GM12878 (cell line): ENCODE measurements around the gene ABCB9. TPM values are rescaled to one million over a fixed set of nuclear protein-coding genes. Genes with fewer than 3 reads are reported as not detected.

Experiments
- ATAC-seq: fragments of 200-7000 bp; cut with Tn5 transposase; 3 replicates; pipeline ENCODE4 v1.9.1; 2020; ENCODE audit warnings: mild to moderate bottlenecking, moderate library complexity
- BruUV-seq: library from RNA; stranded (reverse); fragments of 400-500 nt; replicated peaks from 2 replicates; lab custom pipeline; 2021; lab: Mats Ljungman, UMichigan
- CTCF ChIA-PET: fragments of 300-600 bp; sonication (Branson Sonifier 250); formaldehyde crosslinking; extraction: SDS; loops from one replicate; lab custom pipeline; 2021; ENCODE audit warnings: inconsistent platforms; lab: Yijun Ruan, JAX
- POLR2A ChIA-PET: fragments of 350-600 bp; formaldehyde crosslinking; extraction: SDS; loops from one replicate; lab custom pipeline; 2021; ENCODE audit warnings: inconsistent platforms; lab: Charles Lee
- RAD21 ChIA-PET: fragments of 300-600 bp; sonication (Branson Sonifier 250); formaldehyde crosslinking; loops from one replicate; lab custom pipeline; 2023; ENCODE audit warnings: antibody characterized with exemption; ENCODE audit not compliant: unreplicated experiment; lab: Charles Lee
- SMC1A ChIA-PET: fragments of 300-600 bp; sonication (Branson Sonifier 250); formaldehyde crosslinking; loops from one replicate; lab custom pipeline; 2023; ENCODE audit not compliant: unreplicated experiment, uncharacterized antibody; lab: Charles Lee
- DNase-seq: peaks from one replicate; pipeline ENCODE4 v3.0.0-alpha.2; 2011; ENCODE audit warnings: low read depth, low spot score
- FAIRE-seq: peaks from 3 replicates; lab custom pipeline; 2011; peaks lifted over from hg19 to GRCh38; lab: Jason Lieb, UNC
- H2AFZ ChIP-seq: 2 replicates; pipeline ENCODE4 v1.6.0; 2011; ENCODE audit warnings: low read depth, low read length, control low read depth; ENCODE audit not compliant: control insufficient read depth
- H3K27ac ChIP-seq: 2 replicates; pipeline ENCODE4 v1.5.1; 2011; ENCODE audit warnings: control low read depth; ENCODE audit not compliant: control insufficient read depth, insufficient read depth
- H3K27me3 ChIP-seq, 2 experiments: replicated peaks in 1 of 2; 2 replicates each; pipeline versions ENCODE4 v1.6.0 to v1.6.1; 2011; ENCODE audit warnings: low read length in 1 of 2; ENCODE audit not compliant: control insufficient read depth in 2 of 2, insufficient read depth in 2 of 2
- H3K36me3 ChIP-seq, 2 experiments: 2 replicates each; pipeline ENCODE4 v1.5.1; 2011; ENCODE audit warnings: low read length in 1 of 2; ENCODE audit not compliant: control insufficient read depth in 2 of 2, insufficient read depth in 2 of 2
- H3K4me1 ChIP-seq: 2 replicates; pipeline ENCODE4 v1.6.1; 2011; ENCODE audit warnings: mild to moderate bottlenecking, low read length, moderate library complexity, mixed read lengths; ENCODE audit not compliant: control insufficient read depth, insufficient read depth
- H3K4me2 ChIP-seq: 2 replicates; pipeline ENCODE4 v1.6.0; 2011; ENCODE audit warnings: control low read depth; ENCODE audit not compliant: control insufficient read depth, insufficient read depth
- H3K4me3 ChIP-seq: fragments of 200-600 bp; sonication (generic); 2 replicates; pipeline ENCODE4 v1.5.1; 2016
- H3K79me2 ChIP-seq: 2 replicates; pipeline ENCODE4 v1.6.0; 2011; ENCODE audit warnings: low read length; ENCODE audit not compliant: control insufficient read depth, insufficient read depth
- H3K9ac ChIP-seq: 2 replicates; pipeline ENCODE4 v1.8.0; 2011; ENCODE audit warnings: low read length, control low read depth, mixed read lengths; ENCODE audit not compliant: control insufficient read depth, insufficient read depth
- H3K9me3 ChIP-seq: replicated peaks from 3 replicates; pipeline ENCODE4 v1.5.1; 2011; ENCODE audit warnings: mild to moderate bottlenecking, low read length; ENCODE audit not compliant: control insufficient read depth, insufficient read depth
- H4K20me1 ChIP-seq: 2 replicates; pipeline ENCODE4 v1.6.0; 2011; ENCODE audit not compliant: control insufficient read depth, insufficient read depth
- FOXK2 ChIP-seq: fragments of 450-650 bp; IDR thresholded peaks from 2 replicates; pipeline ENCODE4 v1.6.1; 2017; ENCODE audit warnings: mild to moderate bottlenecking, moderate library complexity
- HCFC1 ChIP-seq: fragments of 150-350 bp; IDR thresholded peaks from 2 replicates; pipeline ENCODE4 v1.6.1; 2014; ENCODE audit warnings: low read length
- IRF3 ChIP-seq: fragments of 450-650 bp; IDR thresholded peaks from 2 replicates; pipeline ENCODE4 v1.6.1; 2014; ENCODE audit warnings: mild to moderate bottlenecking
- JUNB ChIP-seq: IDR thresholded peaks from 2 replicates; pipeline ENCODE4 v1.6.1; 2016; ENCODE audit warnings: antibody characterized with exemption, mild to moderate bottlenecking
- JUND ChIP-seq: IDR thresholded peaks from 2 replicates; pipeline ENCODE4 v1.6.1; 2012; ENCODE audit warnings: low read depth, mild to moderate bottlenecking, low read length, improper control_type of control experiment, moderate library complexity
- MLLT1 ChIP-seq: fragments of 450-650 bp; IDR thresholded peaks from 2 replicates; pipeline ENCODE4 v1.6.1; 2016; ENCODE audit warnings: mild to moderate bottlenecking
- PKNOX1 ChIP-seq: fragments of 450-650 bp; IDR thresholded peaks from 2 replicates; pipeline ENCODE4 v1.6.1; 2016; ENCODE audit warnings: mild to moderate bottlenecking
- SRF ChIP-seq, 2 experiments: IDR thresholded peaks; 2 replicates each; pipeline ENCODE4 v1.6.1; 2011; ENCODE audit warnings: low read depth in 2 of 2, low read length in 2 of 2, mild to moderate bottlenecking in 1 of 2, moderate library complexity in 1 of 2
- TCF7 ChIP-seq: IDR thresholded peaks from 2 replicates; pipeline ENCODE4 v1.6.1; 2014; ENCODE audit warnings: antibody characterized with exemption, borderline replicate concordance
- WGBS: methylation state at CpG from one replicate; pipeline ENCODE4 v1.1.6; 2016; ENCODE audit warnings: low lambda C conversion rate; ENCODE audit not compliant: insufficient replicate concordance, insufficient coverage; ENCODE audit errors: missing lambda C conversion rate; 5-methylcytosine and 5-hydroxymethylcytosine counted together
- in situ Hi-C: fragments of 300-500 bp; cut with MboI; formaldehyde crosslinking; loops from 9 replicates; pipeline ENCODE4 v1.14.3; 2018; ENCODE audit warnings: mixed read lengths
- intact Hi-C: fragments of 100-400 bp; cut with micrococcal nuclease; formaldehyde crosslinking; loops from one replicate; pipeline ENCODE4 v1.14.2; 2022; ENCODE audit not compliant: unreplicated experiment
- polyA plus RNA-seq, 11 experiments: library from polyadenylated mRNA; depleted of rRNA in 4 of 11; unstranded in 6 of 11; stranded (reverse) in 5 of 11; fragments of >200 nt; fragmentation: Nextera tagmentation in 4 of 11; fragmentation: Illumina TruSeq in 1 of 11; extraction: Ambion mirVana in 4 of 11; extraction: Trizol in 1 of 11; gene quantifications; 1 replicate in 1 of 11; 2 replicates in 10 of 11; pipeline versions ENCODE4 v1.2.1 to v1.2.3, GENCODE V29; 2011 to 2016; ENCODE audit warnings: inconsistent platforms in 2 of 11, missing spikeins in 2 of 11, low read depth in 1 of 11
- total RNA-seq, 4 experiments: library from RNA; depleted of rRNA in 3 of 4; stranded (reverse); fragments of >200 nt in 3 of 4; fragmentation: Illumina TruSeq in 1 of 4; extraction: Trizol in 1 of 4; gene quantifications; 2 replicates each; pipeline versions ENCODE4 v1.2.1 to v1.2.3, GENCODE V29; 2013 to 2021
- TF ChIP-seq, protein P1 (sequence below): fragments of 450-650 bp; IDR thresholded peaks from 2 replicates; pipeline ENCODE4 v1.6.1; 2017; ENCODE audit warnings: low read depth, mild to moderate bottlenecking, moderate library complexity
- TF ChIP-seq, protein P2 (sequence below), 3 experiments: IDR thresholded peaks in 2 of 3; conservative IDR thresholded peaks in 1 of 3; 2 replicates each; pipeline ENCODE4 v1.5.1; 2011; ENCODE audit warnings: low read depth in 3 of 3, low read length in 3 of 3, mild to moderate bottlenecking in 3 of 3, control low read depth in 2 of 3, moderate library complexity in 2 of 3, inconsistent platforms in 1 of 3, mixed read lengths in 1 of 3; ENCODE audit not compliant: control insufficient read depth in 2 of 3, insufficient read depth in 1 of 3; ENCODE audit errors: extremely low read depth in 1 of 3
- TF ChIP-seq, protein P3 (sequence below): fragments of 450-650 bp; IDR thresholded peaks from 2 replicates; pipeline ENCODE4 v1.6.1; 2018; ENCODE audit warnings: mild to moderate bottlenecking, low read depth, moderate library complexity; ENCODE audit not compliant: partially characterized antibody

The ABCB9 gene
- total and polyA plus RNA-seq, 10 of the 15 experiments (the other 5 are each of a cell fraction or from before 2014, with no cell fraction given) = 0.37 to 4.9 (median 3.1) TPM

DNA sequence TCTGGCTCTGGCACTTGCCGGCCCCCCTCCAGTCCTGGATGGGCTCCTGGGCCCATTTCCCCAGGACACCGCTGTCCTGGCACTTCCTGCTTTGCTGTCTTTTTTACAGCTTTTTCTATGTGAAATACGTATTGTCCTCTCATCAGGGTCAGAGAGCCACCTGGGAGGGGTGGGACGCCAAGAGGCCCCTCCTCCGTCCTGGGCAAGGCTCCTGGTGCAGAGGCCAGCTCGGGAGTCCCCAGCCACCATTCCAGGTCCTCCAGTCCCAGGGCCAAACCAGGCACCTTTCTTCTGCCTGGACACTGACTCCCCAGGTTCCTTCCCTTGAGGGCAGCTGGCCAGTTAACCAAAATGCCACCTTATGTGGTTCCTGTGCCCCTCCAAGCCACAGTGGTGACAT, 37.0 kb upstream of the ABCB9 start:
- Histone ChIP-seq H3K27ac (no peak overlapping the region), H3K79me2 (no peaks in the 10 kb centered on the region), H3K4me2 (no peak overlapping the region), H3K36me3 (no peaks in the 10 kb centered on the region), H3K27me3 (no peaks in the 10 kb centered on the region; a peak in 1 of 4 replicates), H2AFZ (no peak overlapping the region), H3K4me1 (no peaks in the 10 kb centered on the region)
- WGBS = 52% methylated on average over 6 of the region's 6 CpGs
- RAD21 ChIA-PET = no interaction called here
- no peak for FAIRE-seq
- in situ Hi-C loops = no loop called here
- no TSS peak for BruUV-seq
- no peak for TF ChIP-seq MLLT1
- no peak for TF ChIP-seq JUND
- TF ChIP-seq, protein P1, sequence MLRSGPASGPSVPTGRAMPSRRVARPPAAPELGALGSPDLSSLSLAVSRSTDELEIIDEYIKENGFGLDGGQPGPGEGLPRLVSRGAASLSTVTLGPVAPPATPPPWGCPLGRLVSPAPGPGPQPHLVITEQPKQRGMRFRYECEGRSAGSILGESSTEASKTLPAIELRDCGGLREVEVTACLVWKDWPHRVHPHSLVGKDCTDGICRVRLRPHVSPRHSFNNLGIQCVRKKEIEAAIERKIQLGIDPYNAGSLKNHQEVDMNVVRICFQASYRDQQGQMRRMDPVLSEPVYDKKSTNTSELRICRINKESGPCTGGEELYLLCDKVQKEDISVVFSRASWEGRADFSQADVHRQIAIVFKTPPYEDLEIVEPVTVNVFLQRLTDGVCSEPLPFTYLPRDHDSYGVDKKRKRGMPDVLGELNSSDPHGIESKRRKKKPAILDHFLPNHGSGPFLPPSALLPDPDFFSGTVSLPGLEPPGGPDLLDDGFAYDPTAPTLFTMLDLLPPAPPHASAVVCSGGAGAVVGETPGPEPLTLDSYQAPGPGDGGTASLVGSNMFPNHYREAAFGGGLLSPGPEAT = no peak
- TF ChIP-seq, protein P2, sequence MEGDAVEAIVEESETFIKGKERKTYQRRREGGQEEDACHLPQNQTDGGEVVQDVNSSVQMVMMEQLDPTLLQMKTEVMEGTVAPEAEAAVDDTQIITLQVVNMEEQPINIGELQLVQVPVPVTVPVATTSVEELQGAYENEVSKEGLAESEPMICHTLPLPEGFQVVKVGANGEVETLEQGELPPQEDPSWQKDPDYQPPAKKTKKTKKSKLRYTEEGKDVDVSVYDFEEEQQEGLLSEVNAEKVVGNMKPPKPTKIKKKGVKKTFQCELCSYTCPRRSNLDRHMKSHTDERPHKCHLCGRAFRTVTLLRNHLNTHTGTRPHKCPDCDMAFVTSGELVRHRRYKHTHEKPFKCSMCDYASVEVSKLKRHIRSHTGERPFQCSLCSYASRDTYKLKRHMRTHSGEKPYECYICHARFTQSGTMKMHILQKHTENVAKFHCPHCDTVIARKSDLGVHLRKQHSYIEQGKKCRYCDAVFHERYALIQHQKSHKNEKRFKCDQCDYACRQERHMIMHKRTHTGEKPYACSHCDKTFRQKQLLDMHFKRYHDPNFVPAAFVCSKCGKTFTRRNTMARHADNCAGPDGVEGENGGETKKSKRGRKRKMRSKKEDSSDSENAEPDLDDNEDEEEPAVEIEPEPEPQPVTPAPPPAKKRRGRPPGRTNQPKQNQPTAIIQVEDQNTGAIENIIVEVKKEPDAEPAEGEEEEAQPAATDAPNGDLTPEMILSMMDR (IDR thresholded peaks at IDR 0.05 in 2 of 3, conservative IDR thresholded peaks at IDR 0.05 in 1 of 3; ENCODE audit: control insufficient read depth in 2 of 3, extremely low read depth in 1 of 3, insufficient read depth in 1 of 3, low read depth in 3 of 3, low read length in 3 of 3) = no peak
- TF ChIP-seq TCF7 = no peak
- TF ChIP-seq, protein P3, sequence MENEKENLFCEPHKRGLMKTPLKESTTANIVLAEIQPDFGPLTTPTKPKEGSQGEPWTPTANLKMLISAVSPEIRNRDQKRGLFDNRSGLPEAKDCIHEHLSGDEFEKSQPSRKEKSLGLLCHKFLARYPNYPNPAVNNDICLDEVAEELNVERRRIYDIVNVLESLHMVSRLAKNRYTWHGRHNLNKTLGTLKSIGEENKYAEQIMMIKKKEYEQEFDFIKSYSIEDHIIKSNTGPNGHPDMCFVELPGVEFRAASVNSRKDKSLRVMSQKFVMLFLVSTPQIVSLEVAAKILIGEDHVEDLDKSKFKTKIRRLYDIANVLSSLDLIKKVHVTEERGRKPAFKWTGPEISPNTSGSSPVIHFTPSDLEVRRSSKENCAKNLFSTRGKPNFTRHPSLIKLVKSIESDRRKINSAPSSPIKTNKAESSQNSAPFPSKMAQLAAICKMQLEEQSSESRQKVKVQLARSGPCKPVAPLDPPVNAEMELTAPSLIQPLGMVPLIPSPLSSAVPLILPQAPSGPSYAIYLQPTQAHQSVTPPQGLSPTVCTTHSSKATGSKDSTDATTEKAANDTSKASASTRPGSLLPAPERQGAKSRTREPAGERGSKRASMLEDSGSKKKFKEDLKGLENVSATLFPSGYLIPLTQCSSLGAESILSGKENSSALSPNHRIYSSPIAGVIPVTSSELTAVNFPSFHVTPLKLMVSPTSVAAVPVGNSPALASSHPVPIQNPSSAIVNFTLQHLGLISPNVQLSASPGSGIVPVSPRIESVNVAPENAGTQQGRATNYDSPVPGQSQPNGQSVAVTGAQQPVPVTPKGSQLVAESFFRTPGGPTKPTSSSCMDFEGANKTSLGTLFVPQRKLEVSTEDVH = no peak
- no peak for TF ChIP-seq FOXK2
- TF ChIP-seq JUNB = no peak
- no peak for TF ChIP-seq PKNOX1
- no peak for TF ChIP-seq HCFC1
- no peak for TF ChIP-seq SRF (IDR thresholded peaks at IDR 0.05; ENCODE audit: low read depth in 2 of 2, low read length in 2 of 2)
- no peak for TF ChIP-seq IRF3
- TF ChIP-seq, all 136 proteins: peak for 0
- H4K20me1 ChIP-seq = no peaks in the 10 kb centered on the region
- H3K4me3 ChIP-seq = no peak overlapping the region
- H3K9me3 ChIP-seq = no peaks in the 10 kb centered on the region
- ChIA-PET SMC1A (no interaction called here), POLR2A (no interaction called here), CTCF (no interaction called here)
- no peak for DNase-seq
- intact Hi-C loops = no loop called here
- ATAC-seq = no peak
- no peak overlapping the region for H3K9ac ChIP-seq
